ENCODE results near the gene FOXP2. TPM values are rescaled to one million over a fixed set of nuclear protein-coding genes. Genes with fewer than 3 reads are reported as not detected.

The FOXP2 gene
- total RNA-seq, 2 donors from 2014 or later = 15.5 to 16.6 TPM

- no peak overlapping the region for H3K4me3 ChIP-seq
- ATAC-seq (no peak), DNase-seq (no peak)
- H3K27ac ChIP-seq = no peak overlapping the region
- H3K4me1 ChIP-seq = no peaks in the 10 kb centered on the region
- intact Hi-C loops (cut with DNase I) = no loop called here
- no peaks in the 10 kb centered on the region for H3K27me3 ChIP-seq
- TF ChIP-seq POLR2A (IDR thresholded peaks at IDR 0.05) = no peak
- TF ChIP-seq CTCF (IDR thresholded peaks at IDR 0.05) = no peak
- H3K36me3 ChIP-seq (replicated peaks in 1 of 2; ENCODE audit: insufficient read depth in 1 of 2, low read depth in 2 of 2) = no peaks in the 10 kb centered on the region
- WGBS, 2 donors = 77 to 78% methylated on average over 3 of the region's 3 CpGs
- H3K9me3 ChIP-seq = no peaks in the 10 kb centered on the region
Measured at GRCh38 chr7:114620208-114620607, 205.6 kb downstream of the FOXP2 start.

GRCh38 chr7:114622221-114622620 lies 207.6 kb downstream of the FOXP2 start:
- Histone ChIP-seq H3K36me3 (replicated peaks in 1 of 2; ENCODE audit: insufficient read depth in 1 of 2, low read depth in 2 of 2) (no peaks in the 10 kb centered on the region), H3K4me3 (no peak overlapping the region), H3K27me3 (no peaks in the 10 kb centered on the region), H3K9me3 (no peaks in the 10 kb centered on the region), H3K4me1 (no peaks in the 10 kb centered on the region), H3K27ac (no peak overlapping the region)
- no peak for TF ChIP-seq POLR2A (IDR thresholded peaks at IDR 0.05)
- TF ChIP-seq CTCF (IDR thresholded peaks at IDR 0.05) = no peak
- 94 to 96% methylated on average over 1 of the region's 1 CpG for WGBS, 2 donors
- DNase-seq (no peak), ATAC-seq (no peak)
- intact Hi-C loops (cut with DNase I) = no loop called here

GRCh38 chr7:114623146-114623545 lies 208.5 kb downstream of the FOXP2 start:
- Histone ChIP-seq H3K4me3 (no peak overlapping the region), H3K36me3 (replicated peaks in 1 of 2; ENCODE audit: insufficient read depth in 1 of 2, low read depth in 2 of 2) (no peaks in the 10 kb centered on the region), H3K27ac (no peak overlapping the region), H3K9me3 (no peaks in the 10 kb centered on the region), H3K4me1 (no peaks in the 10 kb centered on the region), H3K27me3 (no peaks in the 10 kb centered on the region)
- ATAC-seq = no peak
- no peak for TF ChIP-seq POLR2A (IDR thresholded peaks at IDR 0.05)
- no peak for TF ChIP-seq CTCF (IDR thresholded peaks at IDR 0.05)
- intact Hi-C loops (cut with DNase I) = no loop called here
- DNase-seq = no peak
- WGBS, 2 donors = 53% methylated on average over 2 of the region's 2 CpGs

- Histone ChIP-seq H3K4me1 (no peaks in the 10 kb centered on the region), H3K27ac (no peak overlapping the region), H3K4me3 (no peak overlapping the region), H3K36me3 (replicated peaks in 1 of 2; ENCODE audit: insufficient read depth in 1 of 2, low read depth in 2 of 2) (no peaks in the 10 kb centered on the region), H3K27me3 (no peaks in the 10 kb centered on the region), H3K9me3 (no peaks in the 10 kb centered on the region)
- no peak for TF ChIP-seq POLR2A (IDR thresholded peaks at IDR 0.05)
- no peak for TF ChIP-seq CTCF (IDR thresholded peaks at IDR 0.05)
- WGBS, 2 donors = 64 to 71% methylated on average over 3 of the region's 3 CpGs
- intact Hi-C loops (cut with DNase I) = no loop called here
- ATAC-seq (no peak), DNase-seq (no peak)
Measured at GRCh38 chr7:114627231-114627630, 212.6 kb downstream of the FOXP2 start.

- Histone ChIP-seq H3K4me3 (no peak overlapping the region), H3K9me3 (no peaks in the 10 kb centered on the region), H3K36me3 (replicated peaks in 1 of 2; ENCODE audit: insufficient read depth in 1 of 2, low read depth in 2 of 2) (no peaks in the 10 kb centered on the region), H3K27ac (no peak overlapping the region), H3K27me3 (no peaks in the 10 kb centered on the region), H3K4me1 (no peaks in the 10 kb centered on the region)
- no peak for DNase-seq
- no peak for ATAC-seq
- no peak for TF ChIP-seq CTCF (IDR thresholded peaks at IDR 0.05)
- no peak for TF ChIP-seq POLR2A (IDR thresholded peaks at IDR 0.05)
- intact Hi-C loops (cut with DNase I) = no loop called here
- 54 to 69% methylated on average over 2 of the region's 2 CpGs for WGBS, 2 donors
Measured at GRCh38 chr7:114628362-114628761, 213.7 kb downstream of the FOXP2 start.
